Stimulated activated CD4-positive, alpha-beta T cell treated with anti-CD3 and anti-CD28 coated beads, Interleukin-2, amount 100 ng/mL, for 24 hours (primary cell): ENCODE measurements around the gene MGAT4A.

ENCODE experiments used
- DNase-seq, 2 donors: peaks; one replicate each; pipeline ENCODE4 v3.0.0-alpha.2; 2020

Gene MGAT4A

DNA sequence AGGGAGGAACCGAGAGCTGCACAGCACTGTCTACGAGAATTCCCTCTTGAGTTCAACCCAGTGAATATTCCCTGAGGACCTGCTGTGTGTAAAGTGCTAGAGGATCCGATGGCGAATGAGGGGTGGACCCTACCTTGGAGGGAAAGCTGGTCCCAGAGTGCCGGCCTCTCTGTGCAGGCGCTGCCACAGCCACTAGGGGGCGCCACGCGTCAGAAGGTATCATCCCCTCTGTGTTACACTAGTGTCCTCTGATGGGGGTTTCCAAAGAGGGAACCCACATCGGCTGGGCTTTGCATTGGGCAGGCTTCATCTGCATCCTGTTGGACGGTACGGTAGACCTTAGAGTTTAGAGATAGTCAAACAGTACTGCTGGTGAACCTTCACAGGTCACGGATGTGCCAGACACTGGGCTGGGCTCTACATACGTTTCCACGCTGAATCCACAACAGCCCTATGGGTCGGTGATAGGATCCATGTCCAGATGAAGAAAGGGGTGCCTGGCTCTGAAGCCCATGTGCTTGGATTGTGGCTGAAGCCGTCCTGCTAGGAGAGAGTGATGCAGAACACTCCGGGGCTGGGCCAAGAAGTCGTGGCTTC is 161.6 kb downstream of the MGAT4A start:
- DNase-seq: peak; percentile 80 to 83
